Vagina (tissue), 2 donors: ENCODE measurements around the gene KCND2. TPM values are rescaled to one million over a fixed set of nuclear protein-coding genes. Genes with fewer than 3 reads are reported as not detected.

Experiments used
- DNase-seq, 2 donors: peaks; one replicate each; pipeline ENCODE4 v3.0.0-alpha.2; 2017; ENCODE audit errors: extremely low spot score in 2 of 2
- H3K27ac ChIP-seq: fragments of 200-600 bp; sonication (generic); one replicate; pipeline ENCODE4 v1.5.1; 2019
- H3K27me3 ChIP-seq: fragments of 200-600 bp; sonication (generic); one replicate; pipeline ENCODE4 v1.5.1; 2019
- H3K36me3 ChIP-seq, 2 donors: fragments of 200-600 bp; sonication (generic); one replicate each; pipeline ENCODE4 v1.5.1; 2017 to 2019
- H3K4me1 ChIP-seq: fragments of 200-600 bp; sonication (generic); one replicate; pipeline ENCODE4 v1.5.1; 2019
- H3K4me3 ChIP-seq, 2 donors: fragments of 200-600 bp; sonication (generic); 1 replicate in 1 of 2; 2 replicates in 1 of 2; pipeline ENCODE4 v1.5.1; 2016 to 2019
- H3K9me3 ChIP-seq: fragments of 200-600 bp; sonication (generic); one replicate; pipeline ENCODE4 v1.5.1; 2019
- CTCF ChIP-seq, 3 experiments: fragments of 450-650 bp in 2 of 3; fragments of 200-600 bp in 1 of 3; sonication (generic) in 1 of 3; IDR thresholded peaks; one replicate each; pipeline ENCODE4 v1.5.1; 2017 to 2019; ENCODE audit warnings: antibody characterized with exemption in 3 of 3, mild to moderate bottlenecking in 2 of 3, moderate library complexity in 2 of 3
- POLR2A ChIP-seq, 2 donors: fragments of 450-650 bp; IDR thresholded peaks; one replicate each; pipeline ENCODE4 v1.6.1; 2017; ENCODE audit warnings: antibody characterized with exemption in 2 of 2, mild to moderate bottlenecking in 2 of 2, moderate library complexity in 2 of 2
- POLR2AphosphoS5 ChIP-seq, 2 donors: sonication (generic); formaldehyde crosslinking; IDR thresholded peaks; one replicate each; pipeline ENCODE4 v1.9.0; 2017; ENCODE audit warnings: antibody characterized with exemption in 2 of 2, mild to moderate bottlenecking in 2 of 2, low read depth in 1 of 2; ENCODE audit not compliant: insufficient read depth in 1 of 2
- intact Hi-C: fragments of 100-400 bp; cut with DNase I; formaldehyde crosslinking; loops from one replicate; pipeline ENCODE4 v1.15.1; 2023
- total RNA-seq: library from RNA; depleted of rRNA; stranded (reverse); fragments of >200 nt; gene quantifications from one replicate; pipeline ENCODE4 v1.2.3, GENCODE V29; 2016

KCND2 gene
- total RNA-seq, 1 donor from 2014 or later = 3.7 TPM

GRCh38 chr7:120724448-120724847 is 451.5 kb downstream of the KCND2 start:
- Histone ChIP-seq H3K4me1 (no peaks in the 10 kb centered on the region), H3K4me3 (no peak overlapping the region), H3K36me3 (no peaks in the 10 kb centered on the region), H3K27ac (no peak overlapping the region), H3K9me3 (no peaks in the 10 kb centered on the region), H3K27me3 (no peaks in the 10 kb centered on the region)
- no peak for DNase-seq
- TF ChIP-seq POLR2A (IDR thresholded peaks at IDR 0.05) (no peak), POLR2AphosphoS5 (IDR thresholded peaks at IDR 0.05; ENCODE audit: insufficient read depth in 1 of 2, low read depth in 1 of 2) (no peak), CTCF (IDR thresholded peaks at IDR 0.05) (no peak)
- intact Hi-C loops = no loop called here

GRCh38 chr7:120724955-120725354 is 452.0 kb downstream of the KCND2 start:
- Histone ChIP-seq H3K27ac (no peak overlapping the region), H3K4me3 (no peak overlapping the region), H3K4me1 (no peaks in the 10 kb centered on the region), H3K9me3 (no peaks in the 10 kb centered on the region), H3K27me3 (no peaks in the 10 kb centered on the region), H3K36me3 (no peaks in the 10 kb centered on the region)
- intact Hi-C loops = no loop called here
- no peak for TF ChIP-seq CTCF (IDR thresholded peaks at IDR 0.05)
- no peak for TF ChIP-seq POLR2A (IDR thresholded peaks at IDR 0.05)
- TF ChIP-seq POLR2AphosphoS5 (IDR thresholded peaks at IDR 0.05; ENCODE audit: insufficient read depth in 1 of 2, low read depth in 1 of 2) = no peak
- DNase-seq = no peak

GRCh38 chr7:120725376-120726039 is 452.5 kb downstream of the KCND2 start:
- Histone ChIP-seq H3K4me1 (no peaks in the 10 kb centered on the region), H3K27ac (no peak overlapping the region), H3K27me3 (no peaks in the 10 kb centered on the region), H3K9me3 (no peaks in the 10 kb centered on the region), H3K4me3 (no peak overlapping the region), H3K36me3 (no peaks in the 10 kb centered on the region)
- no peak for DNase-seq
- TF ChIP-seq POLR2AphosphoS5 (IDR thresholded peaks at IDR 0.05; ENCODE audit: insufficient read depth in 1 of 2, low read depth in 1 of 2) (no peak), CTCF (IDR thresholded peaks at IDR 0.05) (peak in 1 of 3 experiments; percentile 32), POLR2A (IDR thresholded peaks at IDR 0.05) (no peak)
- intact Hi-C loops = no loop called here

GRCh38 chr7:120729245-120729644 is 456.3 kb downstream of the KCND2 start:
- intact Hi-C loops = no loop called here
- no peak for TF ChIP-seq CTCF (IDR thresholded peaks at IDR 0.05)
- no peak for TF ChIP-seq POLR2A (IDR thresholded peaks at IDR 0.05)
- TF ChIP-seq POLR2AphosphoS5 (IDR thresholded peaks at IDR 0.05; ENCODE audit: insufficient read depth in 1 of 2, low read depth in 1 of 2) = no peak
- Histone ChIP-seq H3K9me3 (no peaks in the 10 kb centered on the region), H3K27ac (no peak overlapping the region), H3K4me3 (no peak overlapping the region), H3K27me3 (no peaks in the 10 kb centered on the region), H3K4me1 (no peaks in the 10 kb centered on the region), H3K36me3 (no peaks in the 10 kb centered on the region)
- DNase-seq = no peak

- no peaks in the 10 kb centered on the region for H3K9me3 ChIP-seq
- H3K4me3 ChIP-seq = no peak overlapping the region
- H3K27ac ChIP-seq = no peak overlapping the region
- no peaks in the 10 kb centered on the region for H3K4me1 ChIP-seq
- no peaks in the 10 kb centered on the region for H3K27me3 ChIP-seq
- no peak for DNase-seq
- intact Hi-C loops = no loop called here
- H3K36me3 ChIP-seq = no peaks in the 10 kb centered on the region
- TF ChIP-seq CTCF (IDR thresholded peaks at IDR 0.05) (no peak), POLR2A (IDR thresholded peaks at IDR 0.05) (no peak), POLR2AphosphoS5 (IDR thresholded peaks at IDR 0.05; ENCODE audit: insufficient read depth in 1 of 2, low read depth in 1 of 2) (no peak)
Measured at GRCh38 chr7:120731271-120731670, 458.3 kb downstream of the KCND2 start.
